Loucy (cell line): ENCODE results near the gene CYFIP1.

Experiments
- CTCF ChIP-seq: fragments of 200-600 bp; sonication (generic); conservative IDR thresholded peaks from 2 replicates; pipeline ENCODE4 v1.5.1; 2014; ENCODE audit warnings: mild to moderate bottlenecking, antibody characterized with exemption, low read length
- EZH2phosphoT487 ChIP-seq: fragments of 200-600 bp; IDR thresholded peaks from 2 replicates; pipeline ENCODE4 v1.6.1; 2018; ENCODE audit warnings: antibody characterized with exemption, mild to moderate bottlenecking, moderate library complexity, borderline replicate concordance

GRCh38 chr15:22893881-22894280, 86.3 kb downstream of the CYFIP1 start:
- TF ChIP-seq CTCF: no peak
- no peak for TF ChIP-seq EZH2phosphoT487
